ENCODE measurements around the gene LRRC4C.
"Not testable (repeated sequence)": the region's sequence is repeated elsewhere in the genome, so short reads cannot be mapped to it uniquely, and the experiment has no call there.

LRRC4C gene

DNA sequence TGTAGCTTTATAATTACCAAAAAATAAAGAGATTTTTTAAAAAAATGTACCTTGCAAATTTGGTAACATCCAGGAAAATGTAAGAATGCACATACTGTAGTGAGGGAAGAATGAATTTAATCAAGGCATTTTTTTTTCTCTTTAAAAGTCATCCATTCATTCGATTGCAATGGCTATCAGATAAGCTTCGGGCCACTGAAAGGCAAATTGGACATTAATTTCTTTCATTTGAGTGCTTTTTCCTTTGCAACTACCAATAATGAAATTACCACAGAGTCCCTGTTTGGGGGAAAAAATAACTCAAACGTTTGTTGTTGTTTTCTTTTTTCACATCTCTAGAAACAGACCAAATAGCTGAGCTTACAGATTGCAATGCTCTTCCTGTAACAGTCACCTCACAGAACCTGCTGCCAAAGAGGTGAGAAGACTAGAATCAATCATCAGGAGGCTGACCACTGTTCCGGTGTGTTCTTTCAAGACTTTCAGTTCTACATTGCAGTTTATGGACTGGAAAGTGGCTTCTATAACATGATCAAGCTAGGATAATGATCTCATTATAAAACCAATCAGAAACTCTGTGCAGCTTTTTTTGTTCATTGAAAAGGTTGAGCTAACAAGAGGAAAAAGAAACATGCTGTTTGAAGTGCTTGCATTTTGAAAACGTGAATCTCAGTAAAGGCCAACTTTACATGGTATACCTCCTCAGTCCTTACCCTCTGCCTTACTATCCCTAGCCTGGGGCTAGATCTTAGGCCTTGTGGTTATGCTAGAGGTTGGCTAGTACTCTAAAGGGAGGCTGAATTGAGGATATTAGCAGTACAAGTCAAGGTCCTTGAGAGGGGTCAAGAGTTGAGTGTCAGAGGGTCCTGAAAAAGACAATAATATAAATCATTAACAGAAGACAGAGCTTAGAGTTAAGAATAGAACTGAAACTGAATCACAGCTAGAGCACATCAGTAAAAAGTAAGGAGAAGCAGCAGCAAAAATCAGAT lies 1276.1 kb downstream of the LRRC4C start:
- DNase-seq (ENCODE audit: low spot score), result no peak

DNA sequence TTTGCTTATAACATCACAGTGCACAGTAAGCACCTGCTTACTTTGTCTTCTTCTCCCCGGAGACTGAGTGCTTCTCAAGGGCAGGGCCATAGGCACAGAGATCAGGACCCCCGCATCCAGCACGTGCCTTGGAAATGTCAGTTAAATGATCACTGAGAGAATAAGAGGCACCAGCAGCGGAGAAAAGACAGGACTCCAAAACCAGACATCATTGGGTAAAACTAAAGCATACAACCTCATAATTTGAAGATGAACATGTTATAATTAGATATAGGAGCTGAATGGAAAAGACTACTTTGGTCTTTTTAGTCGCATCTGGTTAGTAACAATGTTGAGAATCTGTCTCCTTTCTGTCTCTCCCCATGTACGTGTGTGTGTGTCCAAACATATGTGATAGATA lies 1279.9 kb downstream of the LRRC4C start:
- peak; percentile 97 for DNase-seq (ENCODE audit: low spot score)

DNA sequence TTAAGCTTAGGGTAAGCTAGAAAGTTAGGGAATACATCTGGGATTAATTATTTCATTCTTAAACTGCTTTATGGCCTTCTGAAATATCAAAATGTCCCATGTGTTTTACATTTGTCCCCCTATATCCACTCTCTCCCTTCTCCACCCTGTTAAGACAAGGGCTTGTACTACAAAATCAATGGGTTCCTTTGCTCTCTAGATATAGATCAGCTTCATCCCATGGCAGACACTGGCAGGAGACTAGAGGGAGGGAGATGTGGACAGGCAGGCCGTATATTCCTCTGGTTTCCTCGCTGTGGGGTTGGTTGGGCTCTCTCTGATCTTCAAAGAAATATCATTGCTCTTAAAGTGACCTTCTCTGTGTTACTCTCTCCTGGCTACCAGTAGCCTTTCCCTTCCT lies 1281.0 kb downstream of the LRRC4C start:
- peak; percentile 57 for DNase-seq (ENCODE audit: low spot score)

DNA sequence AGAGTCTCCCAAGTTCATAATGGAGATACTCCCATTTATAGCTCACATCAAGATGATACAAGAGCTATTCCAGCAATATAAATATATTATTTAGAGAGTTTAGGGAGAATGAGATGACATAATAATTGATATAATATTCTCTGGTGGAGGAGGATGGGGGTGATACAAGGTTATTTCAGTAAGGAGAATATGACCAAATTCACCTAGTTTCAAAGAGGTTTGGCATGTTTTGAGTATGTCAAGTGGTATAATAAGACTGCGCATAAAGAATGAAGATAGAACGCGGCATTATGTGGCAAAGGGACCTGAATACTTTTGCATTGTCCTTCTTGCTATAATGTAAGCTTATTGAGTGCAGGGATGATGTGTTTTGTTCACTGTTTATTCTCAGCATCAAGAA lies 1283.5 kb downstream of the LRRC4C start:
- DNase-seq (ENCODE audit: low spot score), result no peak

DNA sequence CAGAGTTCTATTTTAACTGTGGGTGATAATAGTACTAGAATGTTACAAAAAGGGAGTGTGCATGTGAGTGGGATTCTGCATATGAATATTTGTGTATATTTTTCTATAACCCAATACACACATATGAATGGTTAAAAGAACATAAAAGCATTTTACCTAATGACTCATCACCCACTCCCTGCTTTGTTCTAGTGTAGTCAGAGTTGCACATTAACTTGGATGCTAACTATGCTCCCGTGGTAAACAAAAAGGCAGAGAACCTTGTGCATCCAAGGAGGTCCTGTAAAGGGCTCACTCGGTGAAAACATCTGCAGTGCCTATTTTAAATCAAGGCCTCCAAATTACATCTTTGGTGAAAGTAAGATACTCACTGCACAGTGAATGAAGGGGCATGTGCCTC lies 1289.4 kb downstream of the LRRC4C start:
- no peak for DNase-seq (ENCODE audit: low spot score)

DNA sequence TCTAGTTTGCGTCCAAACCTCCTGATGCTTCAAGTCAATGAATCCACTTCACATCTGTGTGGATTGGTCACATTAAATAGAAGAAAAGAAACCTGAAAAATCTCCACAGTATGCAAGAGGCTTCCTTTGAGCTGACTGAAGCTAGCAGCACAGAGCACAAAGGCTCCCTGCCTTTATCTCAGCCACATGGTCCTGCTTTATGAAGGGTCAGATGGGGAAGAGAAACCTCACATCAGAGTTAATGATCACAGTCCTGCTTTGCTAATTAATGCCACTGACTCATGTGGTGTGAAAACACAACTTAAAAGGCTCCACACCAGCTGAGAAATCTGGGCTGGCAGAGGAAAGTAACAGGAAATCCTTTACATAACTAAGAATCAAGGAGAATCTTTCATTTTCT lies 1291.0 kb downstream of the LRRC4C start:
- no peak for DNase-seq (ENCODE audit: low spot score)

DNA sequence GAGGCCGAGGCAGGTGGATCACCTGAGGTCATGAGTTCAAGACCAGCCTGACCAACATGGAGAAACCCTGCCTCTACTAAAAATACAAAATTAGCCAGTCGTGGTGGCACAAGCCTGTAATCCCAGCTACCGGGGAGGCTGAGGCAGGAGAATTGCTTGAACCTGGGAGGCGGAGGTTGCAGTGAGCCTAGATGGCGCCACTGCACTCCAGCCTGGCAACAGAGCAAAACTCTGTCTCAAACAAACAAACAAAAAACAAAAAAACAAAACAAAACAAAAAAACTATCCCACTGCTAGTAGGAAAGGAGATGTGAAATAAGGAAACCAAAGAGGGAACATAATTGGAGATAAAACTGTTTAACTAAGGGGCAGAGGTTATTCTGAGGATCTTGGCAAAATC lies 1291.6 kb downstream of the LRRC4C start:
- not testable (repeated sequence) for DNase-seq (ENCODE audit: low spot score)

DNA sequence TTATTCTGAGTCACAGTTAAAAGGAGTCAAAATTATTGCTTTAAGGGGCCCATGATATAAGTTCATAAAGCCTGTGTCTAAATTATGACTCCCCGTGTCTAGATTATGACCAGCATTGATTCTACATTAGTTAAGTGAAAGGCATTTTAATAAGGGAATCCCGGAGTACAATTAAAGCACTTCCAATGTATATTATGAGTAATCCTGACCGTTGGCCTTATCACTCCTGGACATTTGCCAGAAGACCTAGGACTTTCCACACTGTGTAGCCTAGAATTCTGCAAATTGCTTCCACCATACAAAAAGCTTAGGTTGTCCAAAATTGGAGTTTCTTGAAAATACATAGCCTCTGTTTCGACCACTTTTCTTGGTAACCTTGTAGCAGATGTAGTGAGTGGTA lies 1292.6 kb downstream of the LRRC4C start:
- DNase-seq (ENCODE audit: low spot score), result no peak

DNA sequence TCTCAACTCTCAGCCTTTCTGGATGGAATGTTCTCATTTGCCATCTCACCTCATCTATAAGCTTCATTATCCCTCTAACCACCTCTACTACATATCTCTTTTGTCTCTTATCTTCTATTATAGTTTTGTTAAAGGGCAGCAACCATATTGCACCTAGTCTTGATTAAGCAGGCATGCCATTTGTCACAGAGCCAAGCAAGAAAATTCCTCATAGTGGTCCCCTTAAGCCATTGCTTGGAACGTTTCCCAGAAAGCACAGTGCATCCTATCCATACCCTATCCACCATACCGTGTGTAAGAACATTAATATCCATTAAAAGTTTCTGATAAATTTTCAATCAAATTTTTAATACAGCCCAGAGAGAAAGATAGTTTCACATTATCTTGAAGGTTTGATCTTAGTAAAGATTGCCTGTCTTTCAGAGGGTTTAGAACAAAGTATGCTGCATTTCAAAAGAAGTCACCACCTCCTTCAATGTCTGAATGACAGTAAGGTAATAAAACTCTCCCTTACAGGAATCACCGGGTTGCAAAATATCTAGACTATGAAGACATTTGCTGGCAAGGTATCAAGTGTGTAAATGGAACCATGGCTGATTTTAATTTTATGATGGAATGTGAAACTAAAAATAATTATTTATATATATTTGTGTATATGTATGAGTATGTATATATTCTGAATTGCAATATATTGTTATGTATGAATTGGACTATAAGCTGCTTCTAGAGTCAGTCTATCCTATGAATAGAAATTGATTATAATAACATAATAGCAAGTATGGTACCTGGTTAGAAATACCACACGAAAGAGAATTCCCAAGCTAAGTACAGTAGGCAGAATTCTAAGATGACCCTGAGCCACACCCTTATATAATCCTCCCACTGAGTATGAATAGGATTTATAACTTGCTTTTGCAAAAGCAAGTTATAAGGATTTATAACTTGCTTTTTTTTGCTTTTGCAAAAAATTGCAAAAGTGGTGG lies 1296.3 kb downstream of the LRRC4C start:
- DNase-seq (ENCODE audit: low spot score), result no peak

DNA sequence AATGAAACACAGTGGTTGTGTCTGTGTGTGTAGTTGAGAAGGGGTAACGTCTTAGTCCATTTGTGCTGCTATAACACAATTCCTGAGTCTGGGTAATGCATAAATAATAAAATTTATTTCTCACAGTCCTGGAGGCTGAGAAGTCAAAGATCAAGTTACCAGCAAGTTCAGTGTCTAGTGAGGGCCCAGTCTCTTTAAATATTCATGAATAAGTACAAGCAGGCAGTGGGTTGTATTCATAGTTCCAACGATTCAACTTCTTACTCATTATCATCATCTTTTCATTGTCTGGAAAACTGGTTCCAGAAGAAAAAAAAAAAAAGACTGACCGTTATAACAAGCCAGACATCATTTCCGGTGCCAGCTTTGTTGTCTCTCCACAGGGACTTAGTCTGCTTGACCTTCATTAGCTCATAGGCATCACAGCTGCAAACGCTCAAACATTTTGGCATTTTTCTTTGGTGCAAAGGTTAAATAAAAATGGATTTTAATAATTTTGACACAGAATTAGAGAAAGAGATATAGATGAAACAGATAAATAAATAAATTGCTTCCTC lies 1297.5 kb downstream of the LRRC4C start:
- no peak for DNase-seq (ENCODE audit: low spot score)

DNA sequence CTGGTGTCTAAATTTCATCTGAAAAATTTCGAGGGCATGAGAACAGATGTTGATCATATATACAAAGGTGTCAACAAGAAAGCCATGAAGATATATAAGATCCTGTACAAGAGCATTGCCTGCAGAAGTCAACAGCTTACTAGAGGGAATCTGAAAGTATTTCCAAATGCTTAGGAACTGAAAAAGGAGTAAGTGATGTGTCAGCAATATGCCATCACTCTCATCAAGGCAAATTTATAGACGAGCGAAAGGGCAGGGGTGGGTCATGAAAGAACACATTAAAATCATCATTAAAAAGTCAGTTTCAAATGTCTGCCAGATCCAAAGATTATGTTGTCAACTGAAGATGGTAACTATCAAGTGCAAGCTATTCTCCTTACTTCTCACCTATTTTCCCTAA lies 1299.0 kb downstream of the LRRC4C start:
- no peak for DNase-seq (ENCODE audit: low spot score)

DNA sequence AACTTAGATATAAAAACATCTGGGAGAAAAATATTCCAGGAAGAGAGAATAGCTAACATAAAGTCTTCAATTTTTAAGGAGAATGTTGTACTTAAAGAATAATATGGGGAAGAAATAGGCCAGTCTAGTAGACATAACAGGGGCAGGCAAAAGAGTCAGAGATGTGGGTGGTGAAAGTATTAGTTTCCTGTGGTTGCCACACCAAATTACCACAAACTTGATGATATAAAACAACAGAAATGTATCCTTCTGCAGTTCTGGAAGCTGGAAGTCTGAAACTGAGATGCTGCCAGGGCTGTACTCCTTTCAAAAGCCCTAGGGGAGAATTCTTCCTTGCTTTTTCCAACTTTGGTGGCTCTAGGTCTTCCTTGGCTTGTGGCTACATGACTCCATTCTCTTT lies 1309.7 kb downstream of the LRRC4C start:
- DNase-seq (ENCODE audit: low spot score), result no peak

DNA sequence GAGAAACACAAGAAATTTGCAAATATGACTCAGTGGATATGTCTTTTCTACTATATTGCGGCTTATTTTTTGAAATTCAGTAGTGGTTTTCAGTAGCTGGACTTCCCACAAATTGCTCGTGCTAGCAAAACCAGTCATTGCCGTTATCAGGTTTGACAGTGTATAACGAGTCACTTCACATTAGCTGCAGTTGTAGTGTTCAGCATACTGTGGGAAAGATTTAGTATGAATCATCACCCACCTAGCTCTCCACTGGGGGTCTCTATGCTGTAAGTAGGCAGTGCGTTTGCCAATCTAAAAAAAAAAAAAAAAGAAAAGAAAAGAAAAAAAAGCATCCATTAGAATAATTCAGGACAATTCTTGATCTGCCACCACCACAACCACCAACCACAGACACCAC lies 1318.9 kb downstream of the LRRC4C start:
- no peak for DNase-seq (ENCODE audit: low spot score)

DNA sequence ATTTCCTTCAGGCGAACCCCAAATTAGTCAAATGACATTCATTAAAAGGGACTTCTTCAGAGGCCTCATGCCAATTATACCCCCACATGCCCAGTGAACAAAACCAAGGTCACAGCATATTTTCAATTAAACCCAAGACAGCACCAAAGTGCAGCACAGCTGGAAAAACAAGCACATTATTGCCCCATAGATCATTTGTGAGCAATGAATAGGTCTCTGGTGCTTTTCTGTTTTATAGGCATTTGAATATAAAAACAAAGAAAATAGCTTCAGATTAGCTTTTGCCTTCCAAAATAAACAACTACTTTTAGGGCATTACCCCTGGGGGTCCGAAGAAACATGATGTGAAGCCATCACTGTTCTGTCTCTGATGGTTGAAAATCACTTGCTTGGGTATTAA lies 1319.9 kb downstream of the LRRC4C start:
- no peak for DNase-seq (ENCODE audit: low spot score)

DNA sequence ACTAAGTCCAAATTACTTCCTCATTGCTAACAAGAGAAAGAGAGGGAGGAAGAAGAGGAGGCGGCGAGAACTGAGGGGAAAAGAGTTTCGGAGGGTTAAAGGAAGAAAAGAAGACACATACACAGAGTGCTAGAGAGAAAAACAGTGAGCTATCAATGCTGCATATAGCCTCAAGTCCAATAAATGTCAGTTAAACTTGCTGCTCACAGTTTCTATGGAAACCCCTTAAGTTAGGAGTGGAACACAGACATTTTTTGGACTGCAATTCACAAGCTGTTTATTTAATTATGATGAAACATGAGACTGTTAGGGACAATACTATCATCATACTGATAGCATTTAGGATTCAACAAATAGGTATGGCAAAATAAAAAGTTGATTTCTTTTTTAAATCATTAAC lies 1320.4 kb downstream of the LRRC4C start:
- peak; percentile 57 for DNase-seq (ENCODE audit: low spot score)

DNA sequence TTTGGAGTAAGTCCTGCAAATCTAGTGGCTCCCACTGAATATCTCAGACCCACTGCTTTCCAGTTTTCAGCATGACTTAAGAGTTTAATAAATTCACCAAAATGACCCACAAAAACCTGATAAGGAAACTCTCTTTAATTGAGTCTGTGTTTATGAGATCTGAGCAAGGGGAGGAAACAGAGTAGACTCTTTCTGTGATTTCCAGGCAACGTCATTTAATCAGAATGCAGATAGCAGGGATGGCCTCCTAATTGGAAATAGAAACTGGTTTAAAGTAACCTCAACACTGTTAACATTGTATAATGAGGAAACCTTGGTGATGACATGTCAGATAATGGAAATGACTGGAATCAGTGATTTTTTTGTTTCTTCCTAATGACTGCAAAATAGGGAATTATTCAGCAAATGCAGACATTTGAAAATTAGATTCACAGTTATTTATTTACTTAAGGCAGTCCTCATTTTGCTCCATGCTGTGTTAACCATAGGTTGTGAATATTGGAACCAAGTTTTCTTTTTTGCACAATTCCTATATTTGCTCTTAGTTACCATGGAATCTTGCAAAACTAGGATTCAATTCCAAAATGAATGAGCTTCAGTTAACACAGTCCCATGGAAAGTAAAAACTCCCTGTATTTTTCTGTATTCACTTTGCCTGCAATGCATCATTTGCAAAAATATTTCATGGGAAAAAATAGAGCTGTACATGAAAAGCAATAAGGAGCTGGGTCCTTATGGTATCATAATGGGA lies 1324.5 kb downstream of the LRRC4C start:
- peak; percentile 73 for DNase-seq (ENCODE audit: low spot score)

DNA sequence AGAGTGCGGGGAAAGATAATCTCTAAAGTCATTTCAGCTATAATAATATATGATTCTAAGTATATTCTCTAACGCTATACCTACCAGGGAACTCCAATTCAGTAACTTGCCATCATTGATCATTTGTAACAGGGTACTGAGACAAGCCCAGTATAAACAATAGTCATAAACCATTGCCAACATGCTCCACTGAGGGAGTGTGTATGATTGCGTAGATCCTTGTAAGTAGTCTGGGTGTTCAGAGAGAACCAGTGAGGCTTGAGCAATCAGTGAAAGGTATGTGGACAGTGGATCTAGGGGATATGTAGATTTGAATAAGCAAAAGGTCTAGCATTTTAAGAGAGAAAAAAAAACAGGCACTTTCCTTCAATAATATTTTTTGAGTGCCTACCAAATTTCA lies 1326.0 kb downstream of the LRRC4C start:
- no peak for DNase-seq (ENCODE audit: low spot score)

DNA sequence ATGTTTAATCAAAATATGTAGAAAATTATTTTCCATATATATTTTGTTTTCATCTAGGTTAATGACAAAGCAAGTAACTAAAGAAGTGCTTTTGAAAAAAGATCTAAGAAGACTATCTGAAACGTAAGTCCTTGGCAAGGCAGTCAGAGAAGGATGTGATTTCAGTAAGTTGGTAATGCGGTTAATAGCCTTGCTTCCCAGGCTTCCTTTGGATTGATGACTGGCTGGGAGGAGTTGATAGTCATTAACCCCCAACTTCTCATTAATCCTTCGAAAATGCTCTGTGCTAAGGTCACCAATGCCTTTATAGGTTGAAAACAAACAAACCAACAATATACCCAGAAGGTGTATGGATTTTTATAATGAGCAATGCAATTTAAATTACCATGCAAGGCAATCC lies 1326.5 kb downstream of the LRRC4C start:
- no peak for DNase-seq (ENCODE audit: low spot score)

DNA sequence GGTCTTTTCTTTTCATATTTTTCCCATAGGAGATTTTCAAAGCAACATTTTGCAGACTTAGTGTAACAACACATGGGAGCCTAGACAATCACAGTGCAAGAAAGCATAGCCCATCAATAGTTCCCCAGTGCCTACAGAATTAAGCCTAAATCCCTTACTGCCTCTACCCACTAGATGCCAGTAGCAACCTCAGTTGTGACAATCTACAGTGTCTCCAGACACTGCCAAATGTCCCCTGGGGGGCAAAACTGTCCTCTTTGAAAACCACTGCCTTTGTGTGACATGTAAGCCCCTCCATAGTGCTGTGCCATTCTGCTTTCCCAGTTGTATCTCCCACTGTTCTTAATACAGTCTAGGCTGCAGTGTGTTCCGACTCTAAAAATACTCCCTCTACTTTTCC lies 1329.0 kb downstream of the LRRC4C start:
- DNase-seq (ENCODE audit: low spot score), result peak; percentile 65

DNA sequence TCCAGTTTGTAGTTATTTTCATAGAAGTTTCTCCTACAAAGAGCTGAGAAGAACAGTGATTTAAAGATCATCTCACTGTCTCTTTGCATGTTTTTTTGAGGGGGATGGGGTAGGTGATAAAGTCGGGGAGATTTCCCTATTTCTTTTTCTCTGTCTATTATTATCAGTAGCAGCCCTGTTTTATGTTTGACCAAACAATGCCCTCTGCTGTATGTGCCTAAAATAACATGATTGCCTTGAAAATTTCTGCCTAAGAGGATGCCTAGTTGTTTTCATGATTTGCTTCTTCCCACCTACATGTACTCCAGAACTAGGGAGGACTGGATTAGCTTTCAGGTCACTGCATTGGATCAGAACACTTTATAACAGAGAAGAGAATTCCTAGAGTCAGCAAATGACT lies 1330.2 kb downstream of the LRRC4C start:
- peak; percentile 46 for DNase-seq (ENCODE audit: low spot score)

DNA sequence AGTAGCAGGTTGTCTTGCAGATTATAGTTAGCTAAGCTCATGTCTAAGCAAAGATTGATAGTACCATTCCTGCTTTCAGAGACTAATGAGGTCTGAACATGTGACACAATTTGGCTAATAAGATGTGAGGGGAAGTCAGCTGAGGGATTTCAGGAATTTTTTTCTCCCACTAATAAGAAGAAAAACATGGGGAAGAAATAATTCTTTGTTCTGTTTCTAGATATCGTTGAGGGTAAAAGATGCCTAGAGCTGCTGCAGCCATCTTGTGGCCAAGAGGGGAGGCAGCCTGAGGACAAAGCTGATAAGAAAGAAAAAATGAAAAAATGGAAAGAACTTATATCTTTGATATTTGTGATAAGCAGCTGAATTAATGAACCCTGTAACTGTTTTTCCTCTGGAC lies 1334.4 kb downstream of the LRRC4C start:
- peak; percentile 42 for DNase-seq (ENCODE audit: low spot score)
